ENCODE measurements around the gene EEF1A2.

- no peak for TF ChIP-seq FOXA1 (IDR thresholded peaks at IDR 0.05)
- no peak for TF ChIP-seq BHLHE40 (IDR thresholded peaks at IDR 0.05; ENCODE audit: borderline replicate concordance)
- TF ChIP-seq FOXM1 (IDR thresholded peaks at IDR 0.05; ENCODE audit: borderline replicate concordance), result no peak
- TF ChIP-seq HDGF (IDR thresholded peaks at IDR 0.05; ENCODE audit: borderline replicate concordance), result no peak
- no peak for TF ChIP-seq FOXK2 (IDR thresholded peaks at IDR 0.05)
- TF ChIP-seq ARNT (IDR thresholded peaks at IDR 0.05), result no peak
- TF ChIP-seq ELF4 (IDR thresholded peaks at IDR 0.05), result no peak
- TF ChIP-seq SUZ12 (IDR thresholded peaks at IDR 0.05), result no peak
- TF ChIP-seq SP1 (IDR thresholded peaks at IDR 0.05), result no peak
- no peak for TF ChIP-seq TARDBP (IDR thresholded peaks at IDR 0.05)
- no peak for TF ChIP-seq PKNOX1 (IDR thresholded peaks at IDR 0.05)
- no peak for TF ChIP-seq L3MBTL2 (conservative IDR thresholded peaks at IDR 0.05)
Observed at GRCh38 chr20:63484651-63485403, 14.1 kb downstream of the EEF1A2 start.

Data from HEK293T (cell line).